Left lung (tissue), 10 donors: ENCODE measurements around the gene TRPM3. TPM values are rescaled to one million over a fixed set of nuclear protein-coding genes. Genes with fewer than 3 reads are reported as not detected.
"Not testable (repeated sequence)": the region's sequence is repeated elsewhere in the genome, so short reads cannot be mapped to it uniquely, and the experiment has no call there.

ENCODE experiments used
- ATAC-seq: fragments of 200-7000 bp; cut with Tn5 transposase; one replicate; pipeline ENCODE4 v1.9.1; 2020; ENCODE audit warnings: moderate library complexity
- DNase-seq, 4 donors: peaks; one replicate each; pipeline ENCODE4 v3.0.0-alpha.2; 2013 to 2020
- H3K27ac ChIP-seq, 2 donors: fragments of 200-600 bp; sonication (generic) in 1 of 2; one replicate each; pipeline versions ENCODE4 v1.5.0 to v1.8.0; 2020 to 2021
- H3K27me3 ChIP-seq, 2 donors: fragments of 200-600 bp; sonication (generic) in 1 of 2; one replicate each; pipeline versions ENCODE4 v1.5.0 to v1.8.0; 2020 to 2021
- H3K36me3 ChIP-seq, 2 donors: fragments of 200-600 bp; sonication (generic) in 1 of 2; one replicate each; pipeline versions ENCODE4 v1.5.0 to v1.8.0; 2020 to 2021
- H3K4me1 ChIP-seq, 2 donors: fragments of 200-600 bp; one replicate each; pipeline ENCODE4 v1.8.0; 2021
- H3K4me3 ChIP-seq, 2 donors: fragments of 200-600 bp; sonication (generic) in 1 of 2; one replicate each; pipeline versions ENCODE4 v1.5.0 to v1.8.0; 2020 to 2021; ENCODE audit warnings: mild to moderate bottlenecking in 1 of 2
- H3K9me3 ChIP-seq, 2 donors: fragments of 200-600 bp; sonication (generic) in 1 of 2; one replicate each; pipeline versions ENCODE4 v1.5.0 to v1.8.0; 2020 to 2021
- intact Hi-C, 2 donors: fragments of 100-400 bp; cut with DNase I; formaldehyde crosslinking; loops; one replicate each; pipeline versions ENCODE4 v1.11.2 to v1.14.2; 2022
- polyA plus RNA-seq, 6 donors: library from polyadenylated mRNA; unstranded; fragments of 120-200 nt; gene quantifications; one replicate each; pipeline ENCODE4 v1.2.1, GENCODE V29; 2013; ENCODE audit not compliant: insufficient read length in 6 of 6
- total RNA-seq, 2 donors: library from RNA; stranded (reverse); fragmentation: NEBNext Ultra II Directional; extraction: Animal tissue kit (Norgen Biotek cat#: 25700); gene quantifications; one replicate each; pipeline ENCODE4 v1.2.1, GENCODE V29; 2021
- TF ChIP-seq, protein P1 (sequence below), 2 donors: fragments of 200-600 bp; sonication (generic) in 1 of 2; IDR thresholded peaks; one replicate each; pipeline versions ENCODE4 v1.5.0 to v1.8.0; 2021; ENCODE audit warnings: antibody characterized with exemption in 2 of 2
- donor health status: DM: no; HTN: yes; CAD: no.
- donor health status: DM: no; HTN: no; CAD: no.

Gene TRPM3
- total and polyA plus RNA-seq, 8 donors = 0.17 to 2.1 (median 1.2) TPM

GRCh38 chr9:70658765-70659164 lies 462.7 kb downstream of the TRPM3 start:
- no peaks in the 10 kb centered on the region for H3K27me3 ChIP-seq
- DNase-seq = no peak
- TF ChIP-seq, protein P1, sequence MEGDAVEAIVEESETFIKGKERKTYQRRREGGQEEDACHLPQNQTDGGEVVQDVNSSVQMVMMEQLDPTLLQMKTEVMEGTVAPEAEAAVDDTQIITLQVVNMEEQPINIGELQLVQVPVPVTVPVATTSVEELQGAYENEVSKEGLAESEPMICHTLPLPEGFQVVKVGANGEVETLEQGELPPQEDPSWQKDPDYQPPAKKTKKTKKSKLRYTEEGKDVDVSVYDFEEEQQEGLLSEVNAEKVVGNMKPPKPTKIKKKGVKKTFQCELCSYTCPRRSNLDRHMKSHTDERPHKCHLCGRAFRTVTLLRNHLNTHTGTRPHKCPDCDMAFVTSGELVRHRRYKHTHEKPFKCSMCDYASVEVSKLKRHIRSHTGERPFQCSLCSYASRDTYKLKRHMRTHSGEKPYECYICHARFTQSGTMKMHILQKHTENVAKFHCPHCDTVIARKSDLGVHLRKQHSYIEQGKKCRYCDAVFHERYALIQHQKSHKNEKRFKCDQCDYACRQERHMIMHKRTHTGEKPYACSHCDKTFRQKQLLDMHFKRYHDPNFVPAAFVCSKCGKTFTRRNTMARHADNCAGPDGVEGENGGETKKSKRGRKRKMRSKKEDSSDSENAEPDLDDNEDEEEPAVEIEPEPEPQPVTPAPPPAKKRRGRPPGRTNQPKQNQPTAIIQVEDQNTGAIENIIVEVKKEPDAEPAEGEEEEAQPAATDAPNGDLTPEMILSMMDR (IDR thresholded peaks at IDR 0.05) = no peak
- ATAC-seq = no peak
- H3K36me3 ChIP-seq = no peaks in the 10 kb centered on the region
- intact Hi-C loops = no loop called here
- H3K9me3 ChIP-seq = peaks cover 0 to 17% of the 10 kb centered on the region in 2 donors
- no peak overlapping the region for H3K4me3 ChIP-seq
- H3K27ac ChIP-seq = no peak overlapping the region
- H3K4me1 ChIP-seq = no peaks in the 10 kb centered on the region

DNA sequence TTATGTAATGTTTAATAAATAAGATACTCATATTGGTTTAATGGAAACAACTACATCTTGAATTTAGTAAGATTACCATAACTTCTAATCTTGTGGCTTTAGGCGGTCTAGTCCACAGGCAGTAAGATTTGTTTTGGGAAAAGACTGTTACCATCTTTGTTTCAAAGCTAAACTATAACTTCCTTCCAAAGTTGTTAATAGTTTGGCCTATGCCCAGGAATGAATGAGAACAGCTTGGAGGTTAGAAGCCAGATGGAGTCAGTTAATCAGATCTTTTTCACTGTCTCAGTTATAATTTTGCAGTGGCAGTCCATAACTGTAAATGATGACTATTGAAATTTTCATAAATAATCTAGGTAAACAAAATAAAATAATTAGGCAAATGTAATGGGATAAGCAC lies 465.1 kb downstream of the TRPM3 start:
- Histone ChIP-seq H3K4me1 (no peaks in the 10 kb centered on the region), H3K4me3 (no peak overlapping the region), H3K27ac (no peak overlapping the region), H3K9me3 (peaks cover 0 to 17% of the 10 kb centered on the region in 2 donors), H3K27me3 (no peaks in the 10 kb centered on the region), H3K36me3 (no peaks in the 10 kb centered on the region)
- TF ChIP-seq, protein P1 (IDR thresholded peaks at IDR 0.05) = no peak
- ATAC-seq (no peak), DNase-seq (no peak)
- intact Hi-C loops = no loop called here

DNA sequence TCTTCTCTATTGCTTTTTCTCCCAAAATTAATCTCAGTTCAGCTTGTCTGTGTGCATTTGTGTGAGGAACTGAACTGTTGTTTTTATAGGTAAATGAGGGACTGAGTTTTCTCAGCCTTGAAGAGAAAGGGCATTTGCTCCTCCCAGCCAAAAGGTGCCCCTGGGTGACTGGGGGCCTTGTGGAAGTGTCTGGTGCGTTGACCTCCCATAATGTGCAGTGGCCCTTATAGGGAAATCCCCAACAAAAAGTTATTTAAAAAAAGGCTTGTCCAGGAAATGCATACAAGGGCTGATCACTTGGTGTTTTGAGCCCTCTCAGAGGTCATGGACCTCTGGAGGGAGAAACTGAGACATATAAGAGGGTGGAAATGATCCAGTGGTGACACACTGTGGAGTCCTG lies 467.3 kb downstream of the TRPM3 start:
- Histone ChIP-seq H3K27ac (no peak overlapping the region), H3K27me3 (no peaks in the 10 kb centered on the region), H3K9me3 (peaks cover 0 to 26% of the 10 kb centered on the region in 2 donors), H3K4me3 (no peak overlapping the region), H3K4me1 (no peaks in the 10 kb centered on the region), H3K36me3 (no peaks in the 10 kb centered on the region)
- TF ChIP-seq, protein P1 (IDR thresholded peaks at IDR 0.05) = no peak
- ATAC-seq (no peak), DNase-seq (no peak)
- intact Hi-C loops = no loop called here

- H3K27me3 ChIP-seq, H3K36me3 ChIP-seq, DNase-seq, intact Hi-C loops, ATAC-seq, H3K4me1 ChIP-seq, H3K4me3 ChIP-seq, H3K27ac ChIP-seq: not testable (repeated sequence)
- peaks cover 0 to 11% of the 10 kb centered on the region in 2 donors for H3K9me3 ChIP-seq
These were observed 476.8 kb downstream of the TRPM3 start for GRCh38 chr9:70644627-70645026.

GRCh38 chr9:70642341-70642740 lies 479.1 kb downstream of the TRPM3 start:
- Histone ChIP-seq H3K36me3 (no peaks in the 10 kb centered on the region), H3K27me3 (no peaks in the 10 kb centered on the region), H3K9me3 (no peaks in the 10 kb centered on the region), H3K27ac (no peak overlapping the region), H3K4me1 (no peaks in the 10 kb centered on the region), H3K4me3 (no peak overlapping the region)
- TF ChIP-seq, protein P1 (IDR thresholded peaks at IDR 0.05) = no peak
- ATAC-seq (no peak), DNase-seq (no peak)
- intact Hi-C loops = no loop called here

DNA sequence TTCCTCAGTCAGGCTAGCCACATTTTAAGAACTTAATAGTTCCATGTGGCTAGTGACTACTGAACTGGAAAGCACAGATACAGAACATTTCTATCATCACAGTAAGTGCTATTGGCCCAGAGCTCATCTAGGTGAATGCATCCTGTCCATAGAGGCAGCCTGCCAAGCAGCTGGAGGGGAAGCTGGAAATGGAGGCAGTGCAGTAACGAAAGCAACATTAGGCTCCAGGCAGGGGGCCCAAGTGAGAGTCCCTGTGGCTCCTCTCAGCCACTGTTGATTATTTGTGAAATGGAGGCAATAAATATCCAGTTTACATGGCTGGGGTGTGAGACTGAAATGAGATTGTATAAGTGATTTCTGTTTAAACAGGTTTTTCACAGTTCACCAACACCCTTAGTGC lies 479.8 kb downstream of the TRPM3 start:
- Histone ChIP-seq H3K9me3 (no peaks in the 10 kb centered on the region), H3K27me3 (no peaks in the 10 kb centered on the region), H3K36me3 (no peaks in the 10 kb centered on the region), H3K27ac (no peak overlapping the region), H3K4me1 (no peaks in the 10 kb centered on the region), H3K4me3 (no peak overlapping the region)
- TF ChIP-seq, protein P1 (IDR thresholded peaks at IDR 0.05) = no peak
- ATAC-seq (no peak), DNase-seq (peak in 1 of 4 donors; percentile 9)
- intact Hi-C loops = no loop called here
